GM19324 (cell line): ENCODE results near the gene C5orf58.

Experiments used
- ATAC-seq: cut with Tn5 transposase; IDR thresholded peaks from one replicate; pipeline ENCODE4 v1.9.1; 2021; ENCODE audit warnings: mild to moderate bottlenecking, moderate library complexity; ENCODE audit not compliant: unreplicated experiment, low FRiP score

Gene C5orf58

GRCh38 chr5:170252720-170253350 is 20.1 kb downstream of the C5orf58 start:
- ATAC-seq = no peak

GRCh38 chr5:170254056-170254455 is 21.3 kb downstream of the C5orf58 start:
- ATAC-seq = peak; percentile 93

GRCh38 chr5:170256571-170256970 is 23.8 kb downstream of the C5orf58 start:
- ATAC-seq = no peak

- ATAC-seq = no peak
These were observed 24.6 kb downstream of the C5orf58 start for GRCh38 chr5:170257370-170257769.

GRCh38 chr5:170261528-170262043 is 28.8 kb downstream of the C5orf58 start:
- no peak for ATAC-seq

GRCh38 chr5:170262061-170263045 is 29.6 kb downstream of the C5orf58 start:
- ATAC-seq = no peak

GRCh38 chr5:170263906-170264305 is 31.1 kb downstream of the C5orf58 start:
- no peak for ATAC-seq

GRCh38 chr5:170265522-170265921 is 32.7 kb downstream of the C5orf58 start:
- ATAC-seq = no peak

GRCh38 chr5:170266570-170267381 is 34.0 kb downstream of the C5orf58 start:
- ATAC-seq = no peak

- peak; percentile 74 for ATAC-seq
These were observed 34.8 kb downstream of the C5orf58 start for GRCh38 chr5:170267431-170268152.

- no peak for ATAC-seq
These were observed 35.4 kb downstream of the C5orf58 start for GRCh38 chr5:170268153-170268689.

GRCh38 chr5:170268884-170269283 is 36.1 kb downstream of the C5orf58 start:
- ATAC-seq = no peak

GRCh38 chr5:170269579-170269978 is 36.8 kb downstream of the C5orf58 start:
- no peak for ATAC-seq

GRCh38 chr5:170270293-170271069 is 37.7 kb downstream of the C5orf58 start:
- no peak for ATAC-seq

- ATAC-seq = no peak
These were observed 41.4 kb downstream of the C5orf58 start for GRCh38 chr5:170273968-170274710.

- no peak for ATAC-seq
These were observed 42.7 kb downstream of the C5orf58 start for GRCh38 chr5:170275376-170275994.

- ATAC-seq = no peak
These were observed 43.4 kb downstream of the C5orf58 start for GRCh38 chr5:170276140-170276539.

GRCh38 chr5:170277867-170278281 is 45.1 kb downstream of the C5orf58 start:
- no peak for ATAC-seq
